ENCODE results near the gene FARS2. TPM values are rescaled to one million over a fixed set of nuclear protein-coding genes. Genes with fewer than 3 reads are reported as not detected.

The FARS2 gene
- total RNA-seq, 2 donors from 2014 or later, result 16.2 to 18.3 TPM

GRCh38 chr6:5598123-5598522 is 336.8 kb downstream of the FARS2 start:
- Mint-ChIP-seq H3K4me1 (peaks cover 12% of the 10 kb centered on the region), H3K4me3 (no peak overlapping the region), H3K27me3 (ENCODE audit: insufficient read depth) (no peaks in the 10 kb centered on the region), H3K9me3 (no peaks in the 10 kb centered on the region), H3K36me3 (ENCODE audit: low read depth) (no peaks in the 10 kb centered on the region), H3K27ac (no peak overlapping the region)
- no peaks in the 10 kb centered on the region for H3K27me3 ChIP-seq (ENCODE audit: control insufficient read depth, insufficient read depth, low read length, poor library complexity, severe bottlenecking)
- WGBS, 2 experiments (ENCODE audit: insufficient coverage in 1 of 2, insufficient read length in 1 of 2), result 90 to 91% methylated on average over 3 of the region's 3 CpGs
- no peak overlapping the region for H3K4me3 ChIP-seq (ENCODE audit: low read length)
- TF ChIP-seq CTCF (conservative IDR thresholded peaks at IDR 0.05), result no peak
- DNase-seq, result no peak
- no peak overlapping the region for H3K9ac ChIP-seq (ENCODE audit: extremely low read depth, low read length, poor library complexity, severe bottlenecking)
- H3K9me3 ChIP-seq (ENCODE audit: control insufficient read depth, low read length), result no peaks in the 10 kb centered on the region
- no peak overlapping the region for H3K27ac ChIP-seq (ENCODE audit: low read depth, low read length)
- no peaks in the 10 kb centered on the region for H3K36me3 ChIP-seq (ENCODE audit: control insufficient read depth, insufficient read depth, low read length)
- peaks cover 3% of the 10 kb centered on the region for H3K4me1 ChIP-seq (ENCODE audit: control insufficient read depth, insufficient read depth, low read length)

- H3K9me3 ChIP-seq (ENCODE audit: control insufficient read depth, low read length), result no peaks in the 10 kb centered on the region
- TF ChIP-seq CTCF (conservative IDR thresholded peaks at IDR 0.05), result no peak
- WGBS, 2 experiments (ENCODE audit: insufficient coverage in 1 of 2, insufficient read length in 1 of 2), result 81 to 87% methylated on average over 5 to 8 of the region's 8 CpGs
- H3K4me1 ChIP-seq (ENCODE audit: control insufficient read depth, insufficient read depth, low read length), result peaks cover 3% of the 10 kb centered on the region
- Mint-ChIP-seq H3K36me3 (ENCODE audit: low read depth) (no peaks in the 10 kb centered on the region), H3K27ac (no peak overlapping the region), H3K4me3 (no peak overlapping the region), H3K27me3 (ENCODE audit: insufficient read depth) (no peaks in the 10 kb centered on the region), H3K4me1 (peaks cover 2% of the 10 kb centered on the region), H3K9me3 (no peaks in the 10 kb centered on the region)
- DNase-seq, result no peak
- H3K36me3 ChIP-seq (ENCODE audit: control insufficient read depth, insufficient read depth, low read length), result no peaks in the 10 kb centered on the region
- H3K4me3 ChIP-seq (ENCODE audit: low read length), result no peak overlapping the region
- H3K27ac ChIP-seq (ENCODE audit: low read depth, low read length), result no peak overlapping the region
- no peaks in the 10 kb centered on the region for H3K27me3 ChIP-seq (ENCODE audit: control insufficient read depth, insufficient read depth, low read length, poor library complexity, severe bottlenecking)
- no peak overlapping the region for H3K9ac ChIP-seq (ENCODE audit: extremely low read depth, low read length, poor library complexity, severe bottlenecking)
Observed at GRCh38 chr6:5599127-5599526, 337.8 kb downstream of the FARS2 start.

GRCh38 chr6:5605937-5606336 is 344.6 kb downstream of the FARS2 start:
- Mint-ChIP-seq H3K4me1 (peaks cover 8% of the 10 kb centered on the region), H3K36me3 (ENCODE audit: low read depth) (no peaks in the 10 kb centered on the region), H3K27ac (no peak overlapping the region), H3K27me3 (ENCODE audit: insufficient read depth) (no peaks in the 10 kb centered on the region), H3K4me3 (no peak overlapping the region), H3K9me3 (no peaks in the 10 kb centered on the region)
- 95 to 96% methylated on average over 4 to 5 of the region's 5 CpGs for WGBS, 2 experiments (ENCODE audit: insufficient coverage in 1 of 2, insufficient read length in 1 of 2)
- no peak for DNase-seq
- Histone ChIP-seq H3K4me3 (ENCODE audit: low read length) (no peak overlapping the region), H3K9me3 (ENCODE audit: control insufficient read depth, low read length) (no peaks in the 10 kb centered on the region), H3K9ac (ENCODE audit: extremely low read depth, low read length, poor library complexity, severe bottlenecking) (no peak overlapping the region), H3K27me3 (ENCODE audit: control insufficient read depth, insufficient read depth, low read length, poor library complexity, severe bottlenecking) (no peaks in the 10 kb centered on the region), H3K4me1 (ENCODE audit: control insufficient read depth, insufficient read depth, low read length) (no peaks in the 10 kb centered on the region), H3K36me3 (ENCODE audit: control insufficient read depth, insufficient read depth, low read length) (no peaks in the 10 kb centered on the region), H3K27ac (ENCODE audit: low read depth, low read length) (no peak overlapping the region)
- no peak for TF ChIP-seq CTCF (conservative IDR thresholded peaks at IDR 0.05)
